Endothelial cell of umbilical vein (primary cell): ENCODE measurements around the gene CELA3A. TPM values are rescaled to one million over a fixed set of nuclear protein-coding genes. Genes with fewer than 3 reads are reported as not detected.
A peak's percentile ranks its signal among the peaks of the same experiment; 100 is the strongest.
"Not testable (repeated sequence)": the region's sequence is repeated elsewhere in the genome, so short reads cannot be mapped to it uniquely, and the experiment has no call there.

Source experiments
- BruUV-seq: library from RNA; stranded (reverse); fragments of 400-500 nt; replicated peaks from 2 replicates; lab custom pipeline; 2021; lab: Mats Ljungman, UMichigan
- CTCF ChIA-PET: fragments of 300-600, 350-600 bp; sonication (Branson Sonifier 250); formaldehyde crosslinking; loops from one replicate; lab custom pipeline; 2021; ENCODE audit warnings: antibody characterized with exemption, inconsistent platforms; lab: Charles Lee
- POLR2A ChIA-PET: fragments of 300-600, 350-600 bp; sonication (Branson Sonifier 250); formaldehyde crosslinking; loops from one replicate; lab custom pipeline; 2021; ENCODE audit warnings: antibody characterized with exemption, inconsistent platforms; lab: Charles Lee
- DNase-seq: peaks from one replicate; pipeline ENCODE4 v3.0.0-alpha.2; 2011; ENCODE audit warnings: low read depth, low spot score
- FAIRE-seq: peaks from 2 replicates; lab custom pipeline; 2011; peaks lifted over from hg19 to GRCh38; lab: Jason Lieb, UNC
- H2AFZ ChIP-seq: 2 replicates; pipeline ENCODE4 v1.6.0; 2012; ENCODE audit warnings: low read depth, low read length, control low read depth, inconsistent platforms
- H3K27ac ChIP-seq: 2 replicates; pipeline ENCODE4 v1.5.1; 2011; ENCODE audit warnings: low read depth, mild to moderate bottlenecking, control low read depth, low read length, moderate library complexity; ENCODE audit not compliant: insufficient read depth
- H3K27me3 ChIP-seq, 2 experiments: 2 replicates each; pipeline versions ENCODE4 v1.6.0 to v1.6.1; 2011; ENCODE audit warnings: low read length in 2 of 2, mixed read lengths in 1 of 2; ENCODE audit not compliant: control insufficient read depth in 2 of 2, insufficient read depth in 2 of 2
- H3K36me3 ChIP-seq, 2 experiments: 2 replicates in 1 of 2; 3 replicates in 1 of 2; pipeline ENCODE4 v1.5.1; 2011; ENCODE audit warnings: low read length in 2 of 2, mild to moderate bottlenecking in 1 of 2, moderate library complexity in 1 of 2; ENCODE audit not compliant: control insufficient read depth in 2 of 2, insufficient read depth in 2 of 2; ENCODE audit errors: extremely low read depth in 1 of 2
- H3K4me1 ChIP-seq: 3 replicates; pipeline ENCODE4 v1.5.1; 2011; ENCODE audit warnings: mild to moderate bottlenecking, low read length; ENCODE audit not compliant: control insufficient read depth, insufficient read depth; ENCODE audit errors: extremely low read depth
- H3K4me2 ChIP-seq: 2 replicates; pipeline ENCODE4 v1.6.1; 2011; ENCODE audit warnings: low read length, control low read depth, mixed read lengths; ENCODE audit not compliant: insufficient read depth
- H3K4me3 ChIP-seq, 3 experiments: fragments of 200-600 bp in 1 of 3; sonication (generic), shearing (Covaris generic) in 1 of 3; replicated peaks in 1 of 3; 2 replicates each; pipeline ENCODE4 v1.5.1; 2011 to 2016; ENCODE audit warnings: control low read depth in 3 of 3, low read length in 3 of 3, mild to moderate bottlenecking in 2 of 3, inconsistent platforms in 1 of 3, low read depth in 1 of 3, moderate library complexity in 1 of 3; ENCODE audit not compliant: insufficient read depth in 1 of 3
- H3K79me2 ChIP-seq: 2 replicates; pipeline ENCODE4 v1.6.0; 2012; ENCODE audit warnings: low read length, inconsistent platforms; ENCODE audit not compliant: control insufficient read depth, insufficient read depth
- H3K9ac ChIP-seq: replicated peaks from 2 replicates; pipeline ENCODE3; 2011; ENCODE audit warnings: low read length, control low read depth; ENCODE audit not compliant: insufficient read depth; ENCODE audit errors: extremely low read depth
- H3K9me1 ChIP-seq: replicated peaks from 3 replicates; pipeline ENCODE4 v1.6.0; 2011; ENCODE audit warnings: mild to moderate bottlenecking, low read length; ENCODE audit not compliant: control insufficient read depth, insufficient read depth; ENCODE audit errors: extremely low read depth
- H3K9me3 ChIP-seq: replicated peaks from 2 replicates; pipeline ENCODE4 v1.5.1; 2012; ENCODE audit warnings: low read length, inconsistent platforms; ENCODE audit not compliant: control insufficient read depth, insufficient read depth
- H4K20me1 ChIP-seq: replicated peaks from 2 replicates; pipeline ENCODE3; 2011; ENCODE audit warnings: mild to moderate bottlenecking, low read length; ENCODE audit not compliant: control insufficient read depth, insufficient read depth; ENCODE audit errors: extremely low read depth
- GATA2 ChIP-seq: IDR thresholded peaks from 2 replicates; pipeline ENCODE4 v1.7.0; 2011; ENCODE audit warnings: low read depth, mild to moderate bottlenecking, moderate library complexity, mixed read lengths, low read length; ENCODE audit not compliant: insufficient read length, insufficient read depth
- JUN ChIP-seq: IDR thresholded peaks from 2 replicates; pipeline ENCODE4 v1.6.1; 2011; ENCODE audit warnings: borderline replicate concordance, low read depth; ENCODE audit not compliant: insufficient read length, insufficient read depth
- dilution Hi-C: fragments of 300-500 bp; cut with MboI; formaldehyde crosslinking; loops from one replicate; pipeline ENCODE4 v1.15.0; 2019; ENCODE audit warnings: low sequenced_read_pairs; ENCODE audit not compliant: extremely low pct_ligation_motif_present
- intact Hi-C: fragments of 100-400 bp; cut with micrococcal nuclease; formaldehyde crosslinking; loops from one replicate; pipeline ENCODE4 v1.10.0; 2022
- polyA plus RNA-seq, 4 experiments: library from polyadenylated mRNA; depleted of rRNA in 3 of 4; stranded (reverse) in 3 of 4; unstranded in 1 of 4; fragments of >200 nt; gene quantifications; 2 replicates each; pipeline versions ENCODE4 v1.2.1 to v1.2.3, GENCODE V29; 2011 to 2012; ENCODE audit warnings: missing spikeins in 1 of 4
- total RNA-seq: library from RNA; stranded (reverse); gene quantifications from 2 replicates; pipeline ENCODE4 v1.2.3, GENCODE V29; 2021

Gene CELA3A
- total and polyA plus RNA-seq, 2 donors (not counting 3 experiments of a cell fraction or from before 2014, with no cell fraction given), result not detected

DNA sequence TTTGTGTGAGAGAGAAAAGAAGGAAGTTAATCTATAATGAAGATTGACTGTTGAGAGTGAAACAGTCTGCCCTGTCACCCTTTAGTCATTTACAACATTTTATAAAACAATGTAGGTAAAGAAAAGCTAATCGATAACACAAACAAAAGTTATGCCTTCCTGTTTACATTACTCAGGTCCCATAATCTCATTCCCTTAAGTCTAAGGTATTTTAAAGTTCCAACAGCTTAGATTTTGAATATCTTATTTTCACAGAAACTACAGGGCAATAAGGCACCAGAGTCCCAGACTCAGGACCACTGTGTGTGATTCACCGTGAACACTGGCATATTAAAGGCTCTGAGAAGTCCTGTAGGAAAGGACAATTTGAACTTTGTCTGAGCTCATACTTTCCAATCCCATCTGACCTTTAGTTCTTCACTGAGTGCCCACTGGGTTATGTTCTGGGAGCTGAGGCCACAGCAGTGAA lies 28.4 kb upstream of the CELA3A start:
- FAIRE-seq (peak; percentile 98), DNase-seq (peak; percentile 86)
- peak; percentile 49 for TF ChIP-seq GATA2
- peak; percentile 33 for TF ChIP-seq JUN
- peak overlapping the region; percentile 51 for H3K9ac ChIP-seq
- H3K4me2 ChIP-seq, H4K20me1 ChIP-seq, H3K9me1 ChIP-seq, H3K4me3 ChIP-seq, H3K9me3 ChIP-seq, H3K27me3 ChIP-seq, H3K79me2 ChIP-seq, dilution Hi-C loops, H3K36me3 ChIP-seq, H2AFZ ChIP-seq: not testable (repeated sequence)
- POLR2A ChIA-PET, result interaction anchor here (0.6 to 0.8 kb wide), 5 partner anchors 8 to 125 kb away, joined by 3 to 9 read pairs (median 3); partner anchors contain the start of gene HSPG2
- CTCF ChIA-PET, result interaction anchor here (0.6 to 1.3 kb wide), 5 partner anchors 10 to 443 kb away, joined by 3 to 5 read pairs (median 3); no protein-coding TSS in a partner anchor
- H3K27ac ChIP-seq, result peak overlapping the region; percentile 96
- intact Hi-C loops, result loop anchor here (1.0 to 5.0 kb wide), 2 partner anchors 25 to 54 kb away; no protein-coding TSS in a partner anchor
- peaks cover 26% of the 10 kb centered on the region for H3K4me1 ChIP-seq
- TSS peak; percentile 8 for BruUV-seq

DNA sequence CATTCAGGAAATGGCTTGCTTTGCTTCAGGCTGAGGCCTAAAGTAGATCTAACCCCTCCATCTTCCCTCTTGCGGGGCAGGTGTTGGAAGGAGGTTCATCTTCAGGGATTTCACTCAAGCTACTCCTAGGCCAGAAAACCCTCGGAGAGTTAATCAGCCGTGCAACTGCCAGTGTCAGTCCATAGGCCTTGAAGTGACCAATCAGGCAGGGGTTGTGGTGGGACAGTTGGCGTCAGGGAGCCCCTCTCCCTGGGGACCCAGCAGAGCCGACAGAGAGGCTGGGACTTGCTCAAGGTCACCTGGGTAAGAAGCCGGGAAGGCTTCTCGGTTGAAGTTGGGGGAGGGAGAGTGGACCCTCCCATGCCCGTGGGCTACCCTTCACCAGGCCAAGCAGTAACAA lies 27.5 kb upstream of the CELA3A start:
- DNase-seq, dilution Hi-C loops, H2AFZ ChIP-seq, H3K4me3 ChIP-seq, H3K9me3 ChIP-seq, H3K36me3 ChIP-seq, BruUV-seq, H3K9me1 ChIP-seq, H3K27me3 ChIP-seq, H3K4me2 ChIP-seq, H3K9ac ChIP-seq, H4K20me1 ChIP-seq, H3K79me2 ChIP-seq, FAIRE-seq: not testable (repeated sequence)
- peak overlapping the region; percentile 96 for H3K27ac ChIP-seq
- peaks cover 26% of the 10 kb centered on the region for H3K4me1 ChIP-seq
- CTCF ChIA-PET, result interaction anchor here (1.1 to 1.3 kb wide), 2 partner anchors 32 to 34 kb away, joined by 3 read pairs; no protein-coding TSS in a partner anchor
- intact Hi-C loops, result loop anchor here (1.0 to 5.0 kb wide), 3 partner anchors 24 to 63 kb away; no protein-coding TSS in a partner anchor
- POLR2A ChIA-PET, result interaction anchor here (0.6 kb wide), 1 partner anchor 8 kb away, joined by 3 read pairs; no protein-coding TSS in a partner anchor
